ENCODE data around the gene UBL4A. TPM values are rescaled to one million over a fixed set of nuclear protein-coding genes. Genes with fewer than 3 reads are reported as not detected.

UBL4A gene
- total and polyA plus RNA-seq, 2 donors (not counting 3 experiments of a cell fraction or from before 2014, with no cell fraction given): 25.3 to 31.4 TPM

- POLR2A ChIA-PET: no interaction called here
- no TSS peak for BruUV-seq (replicated peaks)
- H3K27ac ChIP-seq (ENCODE audit: insufficient read depth, low read depth, low read length): no peak overlapping the region
- no peak for DNase-seq (ENCODE audit: low read depth, low spot score)
- no peaks in the 10 kb centered on the region for H3K9me3 ChIP-seq (replicated peaks; ENCODE audit: control insufficient read depth, insufficient read depth, low read length)
- no peaks in the 10 kb centered on the region for H3K9me1 ChIP-seq (replicated peaks; ENCODE audit: control insufficient read depth, extremely low read depth, insufficient read depth, low read length)
- no peaks in the 10 kb centered on the region for H3K27me3 ChIP-seq (ENCODE audit: control insufficient read depth in 2 of 2, insufficient read depth in 2 of 2, low read length in 2 of 2)
- dilution Hi-C loops (cut with MboI; ENCODE audit: extremely low pct_ligation_motif_present, low sequenced_read_pairs) (no loop called here), intact Hi-C loops (cut with micrococcal nuclease) (no loop called here)
- H3K4me2 ChIP-seq (ENCODE audit: insufficient read depth, low read length): no peak overlapping the region
- H4K20me1 ChIP-seq (replicated peaks; ENCODE audit: control insufficient read depth, extremely low read depth, insufficient read depth, low read length): no peaks in the 10 kb centered on the region
- no peak overlapping the region for H3K4me3 ChIP-seq (replicated peaks in 1 of 3; ENCODE audit: insufficient read depth in 1 of 3, low read depth in 1 of 3, low read length in 3 of 3)
- no peak overlapping the region for H3K9ac ChIP-seq (replicated peaks; ENCODE audit: extremely low read depth, insufficient read depth, low read length)
- peaks cover 0 to 49% of the 10 kb centered on the region in 2 experiments for H3K36me3 ChIP-seq (ENCODE audit: control insufficient read depth in 2 of 2, extremely low read depth in 1 of 2, insufficient read depth in 2 of 2, low read length in 2 of 2)
- H3K79me2 ChIP-seq (ENCODE audit: control insufficient read depth, insufficient read depth, low read length): no peaks in the 10 kb centered on the region
- FAIRE-seq: no peak
- no peak overlapping the region for H2AFZ ChIP-seq (ENCODE audit: low read depth, low read length)
- TF ChIP-seq MAX (IDR thresholded peaks at IDR 0.05; ENCODE audit: insufficient read depth, insufficient read length) (no peak), EZH2 (IDR thresholded peaks at IDR 0.05; ENCODE audit: borderline replicate concordance, low read depth, low read length, severe bottlenecking) (no peak), FOS (IDR thresholded peaks at IDR 0.05; ENCODE audit: borderline replicate concordance, insufficient read depth, low read length) (no peak), GATA2 (IDR thresholded peaks at IDR 0.05; ENCODE audit: insufficient read depth, insufficient read length, low read depth, low read length) (no peak), POLR2A (IDR thresholded peaks at IDR 0.05; ENCODE audit: low read depth, low read length) (no peak), MYC (IDR thresholded peaks at IDR 0.05; ENCODE audit: low read depth, low read length) (no peak), CTCF (IDR thresholded peaks at IDR 0.05; ENCODE audit: extremely low read depth in 1 of 2, insufficient read depth in 1 of 2, low read depth in 1 of 2, low read length in 2 of 2) (no peak), JUN (IDR thresholded peaks at IDR 0.05; ENCODE audit: borderline replicate concordance, insufficient read depth, insufficient read length, low read depth) (no peak), POLR2AphosphoS5 (IDR thresholded peaks at IDR 0.05; ENCODE audit: insufficient read depth, low read depth, low read length) (no peak)
- no peaks in the 10 kb centered on the region for H3K4me1 ChIP-seq (ENCODE audit: control insufficient read depth, extremely low read depth, insufficient read depth, low read length)
- CTCF ChIA-PET: no interaction called here
These were observed 18.2 kb downstream of the UBL4A start for GRCh38 chrX:154468217-154468616.
